Activated CD8-positive, alpha-beta memory T cell treated with anti-CD3 and anti-CD28 coated beads for 36 hours (primary cell): ENCODE data around the gene CHMP6. TPM values are rescaled to one million over a fixed set of nuclear protein-coding genes. Genes with fewer than 3 reads are reported as not detected.

Experiments used
- CTCF ChIA-PET: fragments of 350-600 bp; sonication (Branson Sonifier 250); formaldehyde crosslinking; loops from one replicate; lab custom pipeline; 2021; ENCODE audit warnings: antibody characterized with exemption; lab: Charles Lee
- POLR2A ChIA-PET: fragments of 350-600 bp; sonication (Branson Sonifier 250); formaldehyde crosslinking; loops from one replicate; lab custom pipeline; 2021; ENCODE audit warnings: antibody characterized with exemption; lab: Charles Lee
- total RNA-seq, 2 experiments: library from RNA; stranded (reverse); gene quantifications; one replicate each; pipeline ENCODE4 v1.2.3, GENCODE V29; 2021

The CHMP6 gene
- total RNA-seq, 2 experiments from 2014 or later = 25.6 TPM

DNA sequence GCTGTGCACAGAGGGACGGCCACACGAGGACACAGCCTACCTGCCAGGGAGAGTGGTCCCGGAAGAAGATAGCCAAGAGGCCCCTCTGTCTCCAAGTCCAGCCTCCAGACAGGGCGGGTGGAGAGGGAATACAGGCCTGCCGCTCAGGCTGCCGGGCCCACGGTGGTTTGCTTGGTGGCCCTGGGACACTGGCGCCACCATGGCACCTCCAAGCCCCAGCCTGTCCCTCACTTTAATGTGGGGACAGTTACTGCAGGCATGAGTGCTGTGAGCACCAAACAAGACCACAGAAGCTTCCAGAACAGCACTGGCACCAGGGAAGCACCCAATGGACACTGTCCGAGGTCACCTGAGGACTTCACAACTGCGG lies 22.0 kb upstream of the CHMP6 start:
- POLR2A ChIA-PET = no interaction called here

DNA sequence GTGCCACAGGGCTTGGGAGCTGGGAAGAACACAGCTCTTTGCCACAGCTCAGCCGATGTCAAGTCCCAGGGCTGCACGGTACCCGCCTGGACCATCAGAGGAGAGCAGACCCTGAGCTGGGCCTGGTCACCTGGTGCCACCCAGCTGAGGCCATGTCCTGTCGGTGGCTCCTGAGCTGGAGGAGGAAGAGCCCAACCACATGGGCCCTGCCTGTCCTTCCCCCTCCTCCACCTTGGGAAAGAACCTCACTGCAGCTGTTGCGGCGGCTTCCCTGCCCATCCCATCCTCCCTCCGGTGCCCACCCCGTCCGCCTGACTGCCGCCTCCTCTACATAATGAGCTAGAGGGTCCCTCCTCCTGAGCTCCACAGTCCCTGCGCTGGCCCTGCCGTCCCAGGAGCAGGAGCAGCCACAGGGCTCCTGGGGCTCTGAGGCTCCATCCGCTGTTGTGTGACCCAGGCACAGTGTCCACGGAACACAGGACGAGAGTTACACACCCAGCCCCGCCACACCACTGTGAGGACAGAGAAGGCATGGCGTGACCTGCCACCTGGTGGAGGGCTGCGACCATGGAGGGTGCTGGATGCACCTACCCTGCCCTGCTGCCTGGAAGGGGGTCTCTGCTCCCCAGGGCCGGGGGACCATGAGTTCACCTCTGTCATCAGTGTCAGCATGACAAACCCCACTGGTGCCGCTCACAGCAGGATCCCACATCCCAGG lies 21.4 kb upstream of the CHMP6 start:
- ChIA-PET CTCF (interaction anchor here (0.9 to 1.8 kb wide), 4 partner anchors 11 to 544 kb away, joined by 3 to 7 read pairs (median 6); no protein-coding TSS in a partner anchor), POLR2A (no interaction called here)

More for the DNA sequence above, 22.0 kb upstream of the CHMP6 start:
- CTCF ChIA-PET = interaction anchor here (0.9 to 1.8 kb wide), 3 partner anchors 11 to 104 kb away, joined by 3 to 7 read pairs (median 6); no protein-coding TSS in a partner anchor

DNA sequence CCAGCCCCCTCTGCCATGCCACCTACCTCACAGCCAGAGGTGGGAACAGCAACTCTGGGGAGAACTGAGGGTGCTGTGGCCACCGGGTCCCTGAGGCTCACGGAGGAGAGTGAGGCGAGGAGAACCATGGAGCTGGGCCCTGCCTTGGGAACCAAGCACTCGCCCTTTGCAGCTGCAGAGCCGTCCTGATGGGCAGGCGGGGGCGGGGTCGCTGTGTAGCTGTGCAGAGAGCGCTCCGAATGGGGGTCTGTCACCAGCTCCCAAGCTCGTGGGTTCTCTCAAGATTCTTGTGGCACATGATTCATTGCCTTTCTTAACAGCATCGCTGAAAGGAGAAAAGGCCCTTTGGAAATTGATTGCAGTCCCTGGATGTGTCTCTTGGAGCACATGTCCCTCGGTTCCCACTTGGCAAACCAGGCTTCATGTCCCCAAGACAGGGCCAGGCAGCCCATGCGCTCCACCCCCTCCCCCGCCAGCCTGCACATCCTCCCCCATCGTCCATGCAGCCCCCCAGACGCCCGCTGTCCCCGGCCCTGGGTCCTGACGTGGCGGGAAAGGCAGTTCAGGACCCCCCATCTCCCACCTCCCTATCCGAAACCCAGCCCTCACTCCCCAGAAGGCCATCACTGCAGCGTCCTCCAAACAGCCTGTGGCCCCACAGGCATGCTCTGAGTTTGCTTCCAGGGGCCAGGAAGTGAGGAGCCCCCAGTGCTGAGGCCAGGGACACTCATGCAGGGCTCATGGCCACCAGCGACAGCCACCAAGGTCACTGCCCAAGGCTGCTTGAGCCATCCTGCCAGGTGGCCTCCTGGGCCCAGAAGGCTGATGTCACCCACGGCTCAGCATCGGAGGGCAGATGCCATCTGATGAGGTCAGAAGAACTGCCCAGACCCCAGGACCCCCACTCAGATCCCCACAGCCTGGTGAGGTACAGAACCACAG lies 20.6 kb upstream of the CHMP6 start:
- ChIA-PET CTCF (interaction anchor here (1.2 to 1.8 kb wide), 3 partner anchors 84 to 544 kb away, joined by 5 to 7 read pairs (median 6); no protein-coding TSS in a partner anchor), POLR2A (no interaction called here)

DNA sequence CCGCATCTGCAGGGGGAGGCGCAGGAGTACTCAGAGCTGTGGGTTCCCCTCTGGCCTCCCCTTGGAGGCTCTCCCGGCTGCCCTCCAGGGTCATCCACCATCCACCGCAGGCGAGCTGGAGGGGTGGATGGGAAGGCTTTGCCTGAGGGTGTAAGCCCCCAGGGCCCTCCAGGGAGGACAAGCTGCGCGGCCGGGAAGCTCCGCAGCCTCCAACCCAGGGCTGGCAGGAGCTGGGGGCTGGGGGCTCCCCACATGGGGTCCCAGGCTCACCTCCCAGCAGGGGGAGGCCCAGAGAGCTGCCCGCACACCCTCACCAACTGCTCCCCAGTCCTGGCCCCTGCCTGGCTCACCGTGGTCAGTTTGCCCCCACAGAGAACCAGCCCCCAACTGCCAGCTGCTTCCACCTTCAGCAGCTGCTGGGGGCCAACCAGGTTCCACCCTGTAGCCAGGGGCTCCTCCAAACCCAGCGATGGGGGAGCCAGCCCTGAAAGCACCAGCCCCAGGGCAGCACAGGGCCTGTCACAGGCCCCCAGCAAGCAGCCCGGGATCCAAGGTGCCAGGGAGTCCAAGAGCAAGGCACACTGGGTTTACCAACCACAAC lies 19.8 kb upstream of the CHMP6 start:
- POLR2A ChIA-PET = no interaction called here
- CTCF ChIA-PET = interaction anchor here (1.0 kb wide), 1 partner anchor 545 kb away, joined by 3 read pairs; no protein-coding TSS in a partner anchor

DNA sequence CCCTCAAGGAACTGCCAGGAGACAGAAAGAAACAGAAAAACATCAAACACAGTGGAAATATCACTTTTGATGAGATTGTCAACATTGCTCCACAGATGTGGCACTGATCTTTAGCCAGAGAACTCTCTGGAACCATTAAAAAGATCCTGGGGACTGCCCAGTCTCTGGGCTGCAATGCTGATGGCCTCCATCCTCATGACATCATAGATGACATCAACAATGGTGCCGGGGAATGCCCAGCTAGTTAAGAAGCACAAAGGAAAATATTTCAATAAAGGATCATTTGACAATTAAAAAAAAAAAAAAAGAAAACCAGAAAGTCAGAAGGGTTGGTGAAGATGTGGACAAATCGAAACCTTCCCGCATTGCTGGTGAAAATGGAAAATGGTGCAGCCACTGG lies 14.9 kb upstream of the CHMP6 start:
- ChIA-PET CTCF (interaction anchor here (1.4 kb wide), 1 partner anchor 550 kb away, joined by 3 read pairs; no protein-coding TSS in a partner anchor), POLR2A (no interaction called here)

DNA sequence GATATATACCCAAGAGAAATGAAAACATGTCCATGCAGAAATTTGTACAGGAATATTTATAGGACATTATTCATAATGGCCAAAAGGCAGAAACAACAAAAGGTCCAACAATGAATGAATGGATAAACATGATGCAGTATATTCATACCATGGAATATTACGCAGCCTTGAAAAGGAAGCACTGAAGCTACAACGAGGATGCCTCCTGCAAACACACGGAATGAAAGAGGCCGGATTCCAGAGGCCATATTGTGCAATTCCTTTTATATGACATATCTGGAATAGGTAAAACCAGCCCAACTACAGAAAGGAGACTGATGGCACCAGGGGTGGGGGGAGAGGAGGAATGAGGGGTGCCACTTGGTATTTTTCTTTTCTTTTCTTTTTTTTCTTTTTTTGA lies 14.5 kb upstream of the CHMP6 start:
- CTCF ChIA-PET = interaction anchor here (1.4 kb wide), 1 partner anchor 550 kb away, joined by 3 read pairs; no protein-coding TSS in a partner anchor
- POLR2A ChIA-PET = no interaction called here

DNA sequence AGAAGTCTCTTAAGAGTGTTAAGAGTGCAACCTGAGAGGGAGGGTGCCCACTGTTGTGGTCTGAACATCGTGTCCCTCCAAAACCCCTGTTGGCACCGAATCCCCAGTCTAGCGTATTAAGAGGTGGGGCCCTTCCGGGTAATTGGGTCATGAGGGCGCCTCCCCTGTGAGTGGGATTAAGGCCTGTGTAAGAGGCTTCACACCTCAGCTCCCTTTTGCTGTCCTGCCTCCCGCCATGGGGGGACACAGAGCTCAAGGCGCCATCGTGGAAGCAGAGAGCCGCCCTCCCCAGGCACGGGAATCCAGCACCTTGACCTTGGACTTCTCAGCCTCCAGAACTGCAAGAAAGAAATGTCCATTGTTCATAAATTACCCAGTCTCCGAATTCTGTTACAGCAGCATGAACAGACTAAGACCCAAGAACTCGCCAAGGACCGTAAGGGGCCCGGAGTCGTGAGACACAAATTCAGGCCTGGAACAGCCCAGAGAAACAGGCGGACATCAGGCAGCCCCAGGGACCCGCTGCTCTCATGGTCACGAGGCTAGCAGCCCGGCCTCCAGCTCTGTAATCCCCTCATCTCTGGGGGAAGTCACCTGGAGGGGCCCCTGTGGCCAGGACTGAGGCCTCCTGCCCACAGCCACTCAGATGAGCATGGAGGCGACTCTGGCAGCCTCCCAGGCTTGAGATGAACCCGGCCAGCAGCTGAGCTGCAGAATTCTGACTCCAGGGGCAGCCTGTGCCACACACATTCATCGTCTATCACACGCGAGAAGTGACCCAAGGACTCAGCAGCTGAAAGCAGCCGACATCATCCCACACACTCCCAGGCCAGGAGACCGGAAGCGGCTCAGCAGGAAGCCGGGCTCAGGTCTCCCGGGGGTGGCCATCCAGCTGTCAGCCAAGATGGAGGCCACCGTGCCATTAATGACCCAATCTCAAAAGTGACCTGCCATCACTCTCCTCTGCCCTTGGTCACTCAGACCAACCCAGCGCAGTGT lies 12.8 kb upstream of the CHMP6 start:
- ChIA-PET CTCF (interaction anchor here (1.3 kb wide), 1 partner anchor 552 kb away, joined by 4 read pairs; no protein-coding TSS in a partner anchor), POLR2A (no interaction called here)

DNA sequence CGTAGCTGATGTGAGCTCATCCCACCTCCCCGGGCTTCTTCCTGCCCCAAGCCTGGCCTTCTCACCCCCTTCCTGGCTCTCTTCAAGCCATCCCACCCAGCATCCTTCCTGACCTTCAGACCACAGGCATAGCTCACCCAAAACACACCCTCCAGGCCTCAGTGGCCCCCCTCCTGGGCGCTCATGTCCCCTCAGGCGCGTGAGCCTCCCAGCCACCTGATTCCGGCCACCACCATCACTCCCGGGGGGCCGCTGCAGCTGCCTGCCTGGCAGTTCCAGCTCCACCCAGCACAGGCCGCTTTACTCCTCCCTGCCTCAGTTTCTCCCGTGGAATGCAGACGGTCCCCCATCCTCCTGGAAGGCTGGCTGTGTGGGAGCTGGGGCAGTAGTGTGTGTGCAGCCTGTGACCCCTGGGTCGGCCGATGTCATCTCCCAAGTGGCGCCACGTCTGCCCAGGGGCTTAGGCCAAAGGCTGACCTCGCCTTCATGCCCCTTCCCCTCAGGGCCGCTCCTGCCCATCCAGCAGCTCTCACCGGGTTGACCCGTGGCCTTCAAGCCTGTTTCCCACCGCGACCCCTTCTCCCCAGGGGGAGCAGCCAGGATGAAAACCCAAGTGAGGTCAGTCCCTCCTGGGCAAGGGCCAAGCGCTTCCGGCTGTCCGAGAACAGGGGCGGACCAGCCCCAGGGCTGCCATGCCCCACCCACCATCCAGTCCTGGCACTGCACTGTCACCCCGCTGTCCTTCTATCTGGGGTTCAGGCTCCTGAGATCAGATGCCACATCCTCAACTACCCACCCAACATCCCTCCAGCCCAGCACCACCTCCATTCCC lies 11.9 kb upstream of the CHMP6 start:
- CTCF ChIA-PET = interaction anchor here (1.3 kb wide), 1 partner anchor 553 kb away, joined by 4 read pairs; no protein-coding TSS in a partner anchor
- POLR2A ChIA-PET = no interaction called here

DNA sequence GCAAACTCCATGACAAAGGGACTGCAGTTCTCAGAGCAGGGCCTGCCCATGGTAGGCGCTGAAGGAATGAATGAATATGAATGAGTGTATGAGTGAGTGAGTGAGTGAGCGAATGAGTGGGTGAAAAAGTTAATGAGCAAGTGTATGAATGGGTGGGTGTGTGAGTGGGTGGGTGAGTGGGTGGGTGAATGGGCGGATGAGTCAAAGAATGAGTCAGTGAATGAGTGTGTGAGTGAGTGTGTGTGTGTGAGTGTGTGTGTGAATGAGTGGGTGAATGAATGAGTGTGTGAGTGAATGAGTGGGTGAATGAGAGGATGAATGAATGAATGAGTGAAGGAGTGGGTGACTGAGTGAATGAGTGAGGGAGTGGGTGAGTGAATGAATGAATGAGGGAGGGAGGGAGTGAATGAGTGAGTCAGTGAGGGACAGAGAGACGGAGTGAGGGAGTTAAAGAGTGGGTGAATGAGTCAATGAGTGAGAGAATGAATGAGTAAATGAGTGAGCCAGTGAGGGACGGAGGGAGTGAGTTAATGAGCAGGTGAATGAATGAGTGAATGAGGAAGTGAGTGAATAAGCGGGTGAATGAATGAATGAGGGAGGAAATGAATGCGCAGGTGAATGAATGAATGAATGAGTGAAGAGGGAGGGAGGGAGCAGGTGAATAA lies 11.1 kb upstream of the CHMP6 start:
- POLR2A ChIA-PET = no interaction called here
- CTCF ChIA-PET = interaction anchor here (0.7 to 1.1 kb wide), 3 partner anchors 10 to 43 kb away, joined by 3 to 4 read pairs (median 3); no protein-coding TSS in a partner anchor

DNA sequence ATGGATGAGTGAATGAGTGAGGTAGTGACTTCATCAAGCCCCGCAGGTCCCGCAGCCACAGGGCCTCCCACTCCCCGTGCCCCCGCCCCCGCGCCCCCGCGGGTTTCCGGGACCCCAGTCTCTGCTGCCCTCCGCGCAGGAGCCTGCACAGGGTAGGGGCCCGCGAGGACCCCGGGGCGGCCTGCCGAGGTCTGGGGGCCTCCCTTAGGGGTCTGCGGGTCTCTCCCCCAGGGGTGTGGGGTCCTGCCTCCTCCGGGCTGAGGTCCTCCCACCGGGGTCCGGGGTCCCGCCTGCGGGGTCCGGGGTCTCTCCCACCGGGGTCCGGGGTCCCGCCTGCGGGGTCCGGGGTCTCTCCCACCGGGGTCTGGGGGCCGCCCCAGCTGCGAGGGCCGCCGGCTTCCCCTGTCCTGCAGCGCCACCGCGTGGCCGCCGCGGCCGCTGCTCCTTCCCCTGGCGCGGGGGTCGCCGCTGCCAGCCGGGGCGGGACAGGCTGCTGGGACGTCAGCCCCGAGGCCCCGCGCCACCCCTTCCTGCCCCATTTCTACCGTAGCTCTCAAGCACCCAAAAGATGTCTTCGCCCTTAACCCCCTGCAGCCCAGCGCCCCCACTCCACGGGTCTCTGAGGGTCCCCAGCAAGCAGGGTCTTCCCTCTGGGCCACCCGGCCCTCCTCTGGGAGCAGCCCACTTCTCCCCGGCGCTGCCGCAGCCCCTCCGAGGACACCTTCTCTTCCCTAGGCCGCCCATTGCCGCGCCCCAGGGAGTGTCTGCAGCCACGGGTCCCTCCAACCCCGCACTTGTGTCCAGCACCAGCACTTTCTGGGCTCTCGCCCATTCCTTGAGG lies 10.4 kb upstream of the CHMP6 start:
- ChIA-PET CTCF (interaction anchor here (0.7 to 1.1 kb wide), 6 partner anchors 10 to 557 kb away, joined by 3 to 4 read pairs (median 3); no protein-coding TSS in a partner anchor), POLR2A (no interaction called here)

DNA sequence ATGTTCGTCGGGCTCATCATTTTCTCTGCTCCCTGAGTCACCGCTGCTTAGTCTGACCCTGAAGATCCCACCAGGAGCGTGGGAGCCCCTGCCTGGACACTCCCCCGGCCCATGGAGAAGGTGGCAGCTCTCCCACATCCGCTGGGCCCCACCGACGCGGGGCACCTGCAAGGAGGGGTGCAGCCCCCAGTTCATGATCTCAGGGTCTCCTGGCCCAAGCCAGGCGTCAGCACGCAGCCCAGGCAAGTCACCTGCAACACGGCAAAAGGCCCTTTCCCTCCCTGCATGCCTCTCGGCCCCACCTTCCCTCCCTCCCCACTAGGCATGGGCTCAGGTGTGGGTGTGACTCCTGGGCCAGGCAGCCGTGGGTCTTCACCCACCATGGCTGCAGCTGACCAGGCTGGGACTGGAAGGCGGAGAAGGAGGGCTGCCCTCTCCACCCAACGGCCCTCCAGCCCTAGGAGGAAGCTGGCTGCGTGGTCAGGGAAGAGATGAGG lies 9.7 kb upstream of the CHMP6 start:
- POLR2A ChIA-PET = no interaction called here
- CTCF ChIA-PET = interaction anchor here (0.8 to 1.1 kb wide), 5 partner anchors 9 to 558 kb away, joined by 3 to 4 read pairs (median 3); no protein-coding TSS in a partner anchor

DNA sequence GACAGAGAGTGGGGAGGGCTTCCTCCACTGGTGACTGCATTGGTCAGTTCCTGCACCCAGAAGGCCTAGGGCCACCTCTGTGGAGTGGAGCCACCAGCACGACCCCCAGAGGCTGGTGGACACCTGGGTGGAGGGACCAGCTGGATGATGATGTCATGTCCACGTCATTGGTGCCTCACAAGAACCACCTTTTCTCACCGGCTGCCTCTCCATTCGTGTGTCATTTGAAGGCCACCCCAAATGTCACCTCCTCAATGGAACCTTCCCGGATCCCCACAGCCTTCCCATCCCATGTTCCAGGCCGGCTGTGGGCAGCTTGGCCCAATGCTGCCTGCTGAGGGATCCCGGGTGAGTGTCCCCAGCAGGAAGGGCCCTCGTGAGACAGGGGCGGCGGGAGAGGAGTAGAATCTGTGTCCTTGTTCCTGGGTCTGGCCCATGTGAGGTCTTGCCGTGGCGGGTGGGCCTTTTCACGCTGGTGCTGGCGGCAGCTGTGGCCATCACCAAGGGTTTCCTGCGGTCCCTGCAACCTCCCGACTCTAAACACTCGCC lies 9.1 kb upstream of the CHMP6 start:
- ChIA-PET CTCF (interaction anchor here (0.9 to 1.0 kb wide), 2 partner anchors 115 to 119 kb away, joined by 3 read pairs; no protein-coding TSS in a partner anchor), POLR2A (no interaction called here)

DNA sequence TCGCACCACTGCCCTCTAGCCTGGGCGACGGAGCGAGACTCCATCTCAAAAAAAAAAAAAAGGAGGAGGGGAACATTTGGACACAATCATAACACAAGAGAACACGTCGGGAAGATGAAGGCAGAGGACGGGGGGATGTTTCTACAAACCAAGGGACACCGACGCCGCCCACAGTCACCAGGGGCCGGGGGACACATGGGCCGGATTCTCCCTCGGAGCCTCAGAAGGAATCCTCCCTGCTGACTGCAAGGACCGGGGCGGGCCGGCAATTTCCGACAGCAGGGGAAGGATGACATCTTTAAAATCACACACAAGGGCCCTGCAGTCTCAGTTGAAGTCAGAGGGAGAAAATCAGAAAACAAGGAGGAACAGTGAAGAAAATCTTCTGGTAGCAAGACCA lies 8.1 kb upstream of the CHMP6 start:
- ChIA-PET CTCF (interaction anchor here (1.0 to 1.5 kb wide), 2 partner anchors 40 to 408 kb away, joined by 3 to 5 read pairs; no protein-coding TSS in a partner anchor), POLR2A (no interaction called here)

DNA sequence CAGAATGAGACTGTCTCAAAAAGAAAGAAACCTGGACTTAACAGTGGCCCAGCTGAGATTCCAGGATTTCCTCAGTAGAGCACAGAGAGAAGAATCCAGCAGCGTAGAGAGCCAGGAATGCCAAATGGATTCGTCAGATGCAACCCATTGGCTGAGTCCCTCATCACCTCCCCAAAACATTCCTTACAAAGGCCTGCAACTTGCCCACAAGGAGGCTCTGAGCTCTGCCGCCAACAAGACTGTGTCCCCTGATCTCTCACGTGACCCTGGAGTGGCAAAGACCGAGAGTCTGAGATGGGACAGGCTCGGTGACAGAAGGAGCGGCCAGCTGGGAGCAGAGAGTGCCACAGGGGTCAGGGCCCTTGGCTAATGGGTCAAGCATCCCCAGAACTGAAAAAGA lies 6.9 kb upstream of the CHMP6 start:
- POLR2A ChIA-PET = no interaction called here
- CTCF ChIA-PET = interaction anchor here (1.0 to 1.5 kb wide), 2 partner anchors 39 to 410 kb away, joined by 3 to 5 read pairs; no protein-coding TSS in a partner anchor

DNA sequence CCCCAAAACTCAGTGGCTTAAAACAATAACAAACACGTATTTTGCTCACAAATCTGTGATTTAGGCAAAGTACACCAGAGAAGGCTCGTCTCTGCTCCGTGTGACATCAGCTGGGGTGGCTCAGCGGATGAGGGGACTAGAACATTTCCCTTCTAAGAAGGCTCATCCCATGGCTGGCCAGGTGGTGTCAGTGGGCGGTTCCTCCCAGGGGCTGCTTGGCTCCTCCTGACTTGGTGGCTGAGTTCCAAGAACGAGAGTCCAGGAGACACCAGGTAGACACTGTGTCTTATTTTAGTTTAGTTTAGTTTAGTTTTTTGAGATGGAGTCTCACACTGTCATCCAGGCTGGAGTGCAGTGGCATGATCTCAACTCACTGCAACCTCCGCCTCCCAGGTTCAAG lies 5.6 kb upstream of the CHMP6 start:
- ChIA-PET POLR2A (no interaction called here), CTCF (interaction anchor here (0.7 to 1.4 kb wide), 4 partner anchors 115 to 862 kb away, joined by 3 read pairs; no protein-coding TSS in a partner anchor)
